Activated naive CD8-positive, alpha-beta T cell treated with anti-CD3 and anti-CD28 coated beads, Interleukin-2, amount 10 ng/mL, durations not matched to agents 7 days and 5 days (primary cell): Measurements from ENCODE around the gene OR4L1. TPM values are rescaled to one million over a fixed set of nuclear protein-coding genes. Genes with fewer than 3 reads are reported as not detected.
"Not testable (repeated sequence)": the region's sequence is repeated elsewhere in the genome, so short reads cannot be mapped to it uniquely, and the experiment has no call there.

Experiments
- ATAC-seq: fragments of 150-1000 bp; cut with Tn5 transposase; one replicate; pipeline ENCODE4 v1.10.0; 2021; ENCODE audit warnings: low read depth, moderate library complexity
- POLR2A ChIA-PET: fragments of 350-600 bp; sonication (Branson Sonifier 250); formaldehyde crosslinking; loops from one replicate; lab custom pipeline; 2021; ENCODE audit warnings: antibody characterized with exemption; lab: Charles Lee
- DNase-seq: peaks from one replicate; pipeline ENCODE4 v3.0.0; 2021
- H3K27ac Mint-ChIP-seq: one replicate; pipeline ENCODE4 v1.8.0; 2022; ENCODE audit warnings: mild to moderate bottlenecking, mixed read lengths
- H3K27me3 Mint-ChIP-seq: one replicate; pipeline ENCODE4 v1.8.0; 2022; ENCODE audit warnings: mild to moderate bottlenecking, moderate library complexity, mixed read lengths
- H3K36me3 Mint-ChIP-seq: one replicate; pipeline ENCODE4 v1.8.0; 2021; ENCODE audit warnings: mild to moderate bottlenecking, mixed read lengths
- H3K4me1 Mint-ChIP-seq: one replicate; pipeline ENCODE4 v1.8.0; 2021; ENCODE audit warnings: mixed read lengths
- H3K4me3 Mint-ChIP-seq: one replicate; pipeline ENCODE4 v1.8.0; 2022; ENCODE audit warnings: mild to moderate bottlenecking, moderate library complexity, mixed read lengths
- H3K9me3 Mint-ChIP-seq: one replicate; pipeline ENCODE4 v1.8.0; 2021; ENCODE audit warnings: mixed read lengths
- total RNA-seq, 2 experiments: library from RNA; stranded (reverse); gene quantifications; one replicate each; pipeline ENCODE4 v1.2.3, GENCODE V29; 2021

OR4L1 gene
- total RNA-seq: not detected

GRCh38 chr14:20059745-20060144, at the start of gene OR4L1:
Gene OR4L1 (plus strand): TSS chr14:20060045. CDS start chr14:20060045, 0 bp downstream.
- Mint-ChIP-seq H3K36me3 (no peaks in the 10 kb centered on the region), H3K4me3 (no peak within 1 kb of the TSS), H3K27ac (no peak within 1 kb of the TSS), H3K4me1 (no peaks in the 10 kb centered on the region), H3K9me3 (no peaks in the 10 kb centered on the region), H3K27me3 (no peaks in the 10 kb centered on the region)
- POLR2A ChIA-PET: no interaction called here
- ATAC-seq (no peak), DNase-seq (no peak)

- H3K27me3 Mint-ChIP-seq: no peaks in the 10 kb centered on the region
- H3K4me3 Mint-ChIP-seq: no peak within 1 kb of the TSS
- H3K27ac Mint-ChIP-seq: no peak within 1 kb of the TSS
- no peaks in the 10 kb centered on the region for H3K36me3 Mint-ChIP-seq
- ATAC-seq (no peak), DNase-seq (no peak)
- H3K9me3 Mint-ChIP-seq: peaks cover under 1% of the 10 kb centered on the region
- H3K4me1 Mint-ChIP-seq: no peaks in the 10 kb centered on the region
- POLR2A ChIA-PET: no interaction called here
These were observed 40.5 kb upstream of the OR4L1 start, which contains the start of gene OR4K14 for GRCh38 chr14:20019257-20019865. Gene OR4K14 (minus strand): TSS chr14:20019307. CDS start chr14:20015193, 4,114 bp downstream.

- Mint-ChIP-seq H3K27ac (no peak overlapping the region), H3K36me3 (no peaks in the 10 kb centered on the region), H3K9me3 (no peaks in the 10 kb centered on the region), H3K4me1 (no peaks in the 10 kb centered on the region), H3K27me3 (no peaks in the 10 kb centered on the region), H3K4me3 (no peak overlapping the region)
- POLR2A ChIA-PET: no interaction called here
- DNase-seq: no peak
- no peak for ATAC-seq
These were observed 28.8 kb upstream of the OR4L1 start for GRCh38 chr14:20031058-20031457.

- no peaks in the 10 kb centered on the region for H3K27me3 Mint-ChIP-seq
- no peaks in the 10 kb centered on the region for H3K4me1 Mint-ChIP-seq
- H3K9me3 Mint-ChIP-seq: no peaks in the 10 kb centered on the region
- POLR2A ChIA-PET: no interaction called here
- ATAC-seq (no peak), DNase-seq (no peak)
- H3K36me3 Mint-ChIP-seq: no peaks in the 10 kb centered on the region
- H3K4me3 Mint-ChIP-seq: no peak overlapping the region
- H3K27ac Mint-ChIP-seq: no peak overlapping the region
These were observed 24.4 kb upstream of the OR4L1 start for GRCh38 chr14:20035449-20035848.

- POLR2A ChIA-PET: no interaction called here
- ATAC-seq (no peak), DNase-seq (no peak)
- Mint-ChIP-seq H3K4me3 (no peak within 1 kb of the TSS), H3K9me3 (no peaks in the 10 kb centered on the region), H3K4me1 (no peaks in the 10 kb centered on the region), H3K27ac (no peak within 1 kb of the TSS), H3K27me3 (no peaks in the 10 kb centered on the region), H3K36me3 (no peaks in the 10 kb centered on the region)
These were observed 23.9 kb upstream of the OR4L1 start, which contains the start of gene OR4K13 for GRCh38 chr14:20035938-20036337. Gene OR4K13 (minus strand): TSS chr14:20036038. CDS start chr14:20034758, 1,280 bp downstream.

- H3K4me3 Mint-ChIP-seq: no peak overlapping the region
- H3K36me3 Mint-ChIP-seq: no peaks in the 10 kb centered on the region
- ATAC-seq: no peak
- H3K27ac Mint-ChIP-seq: no peak overlapping the region
- peaks cover 4% of the 10 kb centered on the region for H3K9me3 Mint-ChIP-seq
- POLR2A ChIA-PET: no interaction called here
- H3K27me3 Mint-ChIP-seq: no peaks in the 10 kb centered on the region
- DNase-seq: no peak
- H3K4me1 Mint-ChIP-seq: no peaks in the 10 kb centered on the region
These were observed 15.6 kb upstream of the OR4L1 start for GRCh38 chr14:20044243-20044642.

- DNase-seq (no peak), ATAC-seq (no peak)
- Mint-ChIP-seq H3K27ac (no peak overlapping the region), H3K9me3 (peaks cover 4% of the 10 kb centered on the region), H3K27me3 (peaks cover 2% of the 10 kb centered on the region), H3K36me3 (no peaks in the 10 kb centered on the region), H3K4me1 (no peaks in the 10 kb centered on the region), H3K4me3 (no peak overlapping the region)
- POLR2A ChIA-PET: no interaction called here
These were observed 11.6 kb upstream of the OR4L1 start for GRCh38 chr14:20048202-20048601.

- no peaks in the 10 kb centered on the region for H3K4me1 Mint-ChIP-seq
- H3K27me3 Mint-ChIP-seq: no peaks in the 10 kb centered on the region
- no peak overlapping the region for H3K27ac Mint-ChIP-seq
- DNase-seq (no peak), ATAC-seq (no peak)
- POLR2A ChIA-PET: no interaction called here
- H3K9me3 Mint-ChIP-seq: no peaks in the 10 kb centered on the region
- H3K36me3 Mint-ChIP-seq: no peaks in the 10 kb centered on the region
- H3K4me3 Mint-ChIP-seq: no peak overlapping the region
These were observed 32.2 kb downstream of the OR4L1 start for GRCh38 chr14:20092050-20092449.

GRCh38 chr14:20093442-20093841, 33.6 kb downstream of the OR4L1 start:
- H3K36me3 Mint-ChIP-seq: no peaks in the 10 kb centered on the region
- POLR2A ChIA-PET: no interaction called here
- H3K27ac Mint-ChIP-seq: no peak overlapping the region
- H3K9me3 Mint-ChIP-seq: no peaks in the 10 kb centered on the region
- DNase-seq: no peak
- no peaks in the 10 kb centered on the region for H3K27me3 Mint-ChIP-seq
- no peak overlapping the region for H3K4me3 Mint-ChIP-seq
- H3K4me1 Mint-ChIP-seq: no peaks in the 10 kb centered on the region
- no peak for ATAC-seq

GRCh38 chr14:20098926-20099770, 39.3 kb downstream of the OR4L1 start:
- H3K36me3 Mint-ChIP-seq, DNase-seq, ATAC-seq, H3K4me1 Mint-ChIP-seq, H3K27ac Mint-ChIP-seq, H3K4me3 Mint-ChIP-seq, H3K27me3 Mint-ChIP-seq, POLR2A ChIA-PET, H3K9me3 Mint-ChIP-seq: not testable (repeated sequence)

GRCh38 chr14:20110438-20110837, 50.6 kb downstream of the OR4L1 start, which contains the start of gene OR4K17:
Gene OR4K17 (plus strand): TSS chr14:20110739. CDS start chr14:20117500, 6,761 bp downstream.
- no peak within 1 kb of the TSS for H3K27ac Mint-ChIP-seq
- H3K4me3 Mint-ChIP-seq: no peak within 1 kb of the TSS
- no peaks in the 10 kb centered on the region for H3K27me3 Mint-ChIP-seq
- DNase-seq: no peak
- H3K4me1 Mint-ChIP-seq: no peaks in the 10 kb centered on the region
- H3K9me3 Mint-ChIP-seq: peaks cover 1% of the 10 kb centered on the region
- no peak for ATAC-seq
- POLR2A ChIA-PET: no interaction called here
- no peaks in the 10 kb centered on the region for H3K36me3 Mint-ChIP-seq
